ENCODE data around the gene UBXN6.

DNA sequence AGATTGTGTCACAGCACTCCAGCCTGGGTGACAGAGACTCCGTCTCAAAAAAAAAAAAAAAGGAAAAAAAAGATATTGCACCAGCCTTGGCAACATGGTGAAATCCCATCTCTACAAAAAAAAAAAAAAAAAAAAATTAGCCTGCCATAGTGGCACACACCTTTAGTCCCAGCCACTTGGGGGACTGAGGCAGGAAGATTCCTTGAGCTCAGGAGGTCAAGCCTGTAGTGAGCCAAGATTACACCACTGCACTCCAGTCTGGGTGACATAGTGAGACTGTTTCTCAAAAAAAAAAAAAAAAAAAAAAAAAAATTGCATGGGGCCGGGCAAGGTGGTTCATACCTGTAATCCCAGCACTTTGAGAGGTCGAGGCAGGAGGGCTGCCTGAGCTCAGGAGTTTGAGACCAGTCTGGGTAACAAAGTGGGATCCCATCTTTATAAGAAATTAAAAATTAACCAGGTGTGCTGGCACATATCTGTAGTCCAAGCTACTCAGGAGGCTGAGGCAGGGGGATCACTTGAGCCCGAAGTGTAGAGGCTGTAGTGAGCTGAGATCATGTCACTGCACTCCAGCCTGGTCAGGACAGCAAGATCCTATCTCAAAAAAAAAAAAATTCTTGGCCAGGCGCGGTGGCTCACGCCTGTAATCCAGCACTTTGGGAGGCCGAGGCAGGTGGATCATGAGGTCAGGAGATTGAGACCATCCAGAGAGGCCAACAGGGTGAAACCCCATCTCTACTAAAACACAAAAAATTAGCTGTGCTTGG, 7.4 kb upstream of the UBXN6 start:
- TF ChIP-seq, protein P1, sequence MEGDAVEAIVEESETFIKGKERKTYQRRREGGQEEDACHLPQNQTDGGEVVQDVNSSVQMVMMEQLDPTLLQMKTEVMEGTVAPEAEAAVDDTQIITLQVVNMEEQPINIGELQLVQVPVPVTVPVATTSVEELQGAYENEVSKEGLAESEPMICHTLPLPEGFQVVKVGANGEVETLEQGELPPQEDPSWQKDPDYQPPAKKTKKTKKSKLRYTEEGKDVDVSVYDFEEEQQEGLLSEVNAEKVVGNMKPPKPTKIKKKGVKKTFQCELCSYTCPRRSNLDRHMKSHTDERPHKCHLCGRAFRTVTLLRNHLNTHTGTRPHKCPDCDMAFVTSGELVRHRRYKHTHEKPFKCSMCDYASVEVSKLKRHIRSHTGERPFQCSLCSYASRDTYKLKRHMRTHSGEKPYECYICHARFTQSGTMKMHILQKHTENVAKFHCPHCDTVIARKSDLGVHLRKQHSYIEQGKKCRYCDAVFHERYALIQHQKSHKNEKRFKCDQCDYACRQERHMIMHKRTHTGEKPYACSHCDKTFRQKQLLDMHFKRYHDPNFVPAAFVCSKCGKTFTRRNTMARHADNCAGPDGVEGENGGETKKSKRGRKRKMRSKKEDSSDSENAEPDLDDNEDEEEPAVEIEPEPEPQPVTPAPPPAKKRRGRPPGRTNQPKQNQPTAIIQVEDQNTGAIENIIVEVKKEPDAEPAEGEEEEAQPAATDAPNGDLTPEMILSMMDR (conservative IDR thresholded peaks at IDR 0.05 in 1 of 2, IDR thresholded peaks at IDR 0.05 in 1 of 2; ENCODE audit: extremely low read depth in 1 of 2, insufficient read depth in 1 of 2, low read depth in 1 of 2, low read length in 2 of 2): no peak
- TF ChIP-seq EZH2 (IDR thresholded peaks at IDR 0.05; ENCODE audit: borderline replicate concordance, low read length): no peak
